ENCODE data around the gene IRAK1.

IRAK1 gene

GRCh38 chrX:154040307-154040756, 20.6 kb upstream of the IRAK1 start:
- DNase-seq = no peak

- DNase-seq = no peak
Measured at GRCh38 chrX:154039577-154039976, 19.9 kb upstream of the IRAK1 start.

- no peak for DNase-seq
Measured at GRCh38 chrX:154038656-154039055, 19.0 kb upstream of the IRAK1 start.

- no peak for DNase-seq
Measured at GRCh38 chrX:154037754-154038153, 18.1 kb upstream of the IRAK1 start.

GRCh38 chrX:154036513-154036912, 16.8 kb upstream of the IRAK1 start:
- DNase-seq = no peak

- no peak for DNase-seq
Measured at GRCh38 chrX:154033848-154034247, 14.1 kb upstream of the IRAK1 start.

- DNase-seq = no peak
Measured at GRCh38 chrX:154032653-154033052, 13.0 kb upstream of the IRAK1 start.

GRCh38 chrX:154032160-154032559, 12.5 kb upstream of the IRAK1 start:
- DNase-seq = no peak

- no peak for DNase-seq
Measured at GRCh38 chrX:154030715-154031305, 11.1 kb upstream of the IRAK1 start.

GRCh38 chrX:154030266-154030665, 10.6 kb upstream of the IRAK1 start:
- DNase-seq = no peak

GRCh38 chrX:154029439-154029838, 9.7 kb upstream of the IRAK1 start:
- no peak for DNase-seq

GRCh38 chrX:154028502-154029184, 8.9 kb upstream of the IRAK1 start:
- DNase-seq = no peak

GRCh38 chrX:154027986-154028385, 8.3 kb upstream of the IRAK1 start:
- no peak for DNase-seq

GRCh38 chrX:154027022-154027402, 7.3 kb upstream of the IRAK1 start:
- no peak for DNase-seq

- no peak for DNase-seq
Measured at GRCh38 chrX:154026136-154027021, 6.7 kb upstream of the IRAK1 start.

- no peak for DNase-seq
Measured at GRCh38 chrX:154025230-154025629, 5.5 kb upstream of the IRAK1 start.

- DNase-seq = no peak
Measured at GRCh38 chrX:154024271-154024670, 4.6 kb upstream of the IRAK1 start.

GRCh38 chrX:154023276-154024000, 3.7 kb upstream of the IRAK1 start:
- no peak for DNase-seq

- no peak for DNase-seq
Measured at GRCh38 chrX:154022108-154022507, 2.4 kb upstream of the IRAK1 start.

GRCh38 chrX:154021131-154021611, 1.5 kb upstream of the IRAK1 start:
- no peak for DNase-seq

- no peak for DNase-seq
Measured at GRCh38 chrX:154020536-154021115, 924 bp upstream of the IRAK1 start.

- DNase-seq = no peak
Measured at GRCh38 chrX:154019061-154019621, 561 bp downstream of the IRAK1 start.

Measured in NCI-H446 treated with DMSO at 0.1 percent for 48 hours (cell line).